T-cell (primary cell): ENCODE measurements around the gene ZNF385D. TPM values are rescaled to one million over a fixed set of nuclear protein-coding genes. Genes with fewer than 3 reads are reported as not detected.

Source experiments
- ATAC-seq, 4 experiments: fragments of 200-7000 bp in 3 of 4; fragments of 150-1000 bp in 1 of 4; cut with Tn5 transposase; replicated peaks in 1 of 4; 1 replicate in 3 of 4; 2 replicates in 1 of 4; pipeline ENCODE4 v1.10.0; 2021; ENCODE audit warnings: moderate library complexity in 3 of 4, mild to moderate bottlenecking in 2 of 4, moderate number of reproducible peaks in 1 of 4
- CTCF ChIA-PET, 2 donors: fragments of 300-600 bp; sonication (Branson Sonifier 250); formaldehyde crosslinking; loops; one replicate each; lab custom pipeline; 2022; ENCODE audit warnings: antibody characterized with exemption in 2 of 2; lab: Charles Lee
- POLR2A ChIA-PET, 2 donors: fragments of 300-600 bp; sonication (Branson Sonifier 250); formaldehyde crosslinking; loops; one replicate each; lab custom pipeline; 2022; ENCODE audit warnings: antibody characterized with exemption in 2 of 2; lab: Charles Lee
- DNase-seq, 35 experiments: peaks; one replicate each; pipeline versions ENCODE4 v3.0.0 to v3.0.0-alpha.2; 2013 to 2023
- H3K27ac ChIP-seq: one replicate; pipeline ENCODE4 v1.5.1; 2013; ENCODE audit warnings: low read length
- H3K27me3 ChIP-seq, 2 experiments: replicated peaks in 1 of 2; 1 replicate in 1 of 2; 2 replicates in 1 of 2; pipeline versions ENCODE4 v1.6.1 to v1.7.0; 2013; ENCODE audit warnings: low read length in 1 of 2, mixed read lengths in 1 of 2; ENCODE audit not compliant: control insufficient read depth in 2 of 2, insufficient read depth in 2 of 2; ENCODE audit errors: extremely low read depth in 1 of 2
- H3K36me3 ChIP-seq, 2 donors: 1 replicate in 1 of 2; 2 replicates in 1 of 2; pipeline versions ENCODE4 v1.6.1 to v1.7.0; 2013; ENCODE audit warnings: low read length in 1 of 2; ENCODE audit not compliant: control insufficient read depth in 2 of 2, insufficient read depth in 1 of 2; ENCODE audit errors: extremely low read depth in 1 of 2
- H3K4me1 ChIP-seq, 2 experiments: 1 replicate in 1 of 2; 2 replicates in 1 of 2; pipeline versions ENCODE4 v1.6.1 to v1.7.0; 2013; ENCODE audit warnings: low read length in 2 of 2, mixed read lengths in 1 of 2; ENCODE audit not compliant: insufficient read depth in 2 of 2, control insufficient read depth in 1 of 2; ENCODE audit errors: extremely low read depth in 1 of 2
- H3K4me3 ChIP-seq, 2 donors: 1 replicate in 1 of 2; 2 replicates in 1 of 2; pipeline versions ENCODE4 v1.5.1 to v1.7.0; 2013; ENCODE audit warnings: mild to moderate bottlenecking in 2 of 2, low read length in 1 of 2, moderate library complexity in 1 of 2; ENCODE audit not compliant: control insufficient read depth in 1 of 2; ENCODE audit errors: extremely low read depth in 1 of 2
- H3K9me3 ChIP-seq: 2 replicates; pipeline ENCODE4 v1.7.0; 2013
- H3K27ac Mint-ChIP-seq, 2 donors: one replicate each; pipeline ENCODE4 v1.8.0; 2020 to 2021; ENCODE audit warnings: mild to moderate bottlenecking in 2 of 2, mixed read lengths in 2 of 2
- H3K27me3 Mint-ChIP-seq, 2 donors: one replicate each; pipeline ENCODE4 v1.8.0; 2021 to 2022; ENCODE audit warnings: mixed read lengths in 2 of 2
- H3K36me3 Mint-ChIP-seq: one replicate; pipeline ENCODE4 v1.8.0; 2021; ENCODE audit warnings: mixed read lengths
- H3K4me1 Mint-ChIP-seq, 3 donors: one replicate each; pipeline ENCODE4 v1.8.0; 2020 to 2022; ENCODE audit warnings: mixed read lengths in 3 of 3, mild to moderate bottlenecking in 1 of 3
- H3K4me3 Mint-ChIP-seq, 3 donors: one replicate each; pipeline ENCODE4 v1.8.0; 2020 to 2022; ENCODE audit warnings: mild to moderate bottlenecking in 3 of 3, mixed read lengths in 3 of 3, moderate library complexity in 3 of 3
- H3K9me3 Mint-ChIP-seq, 3 donors: one replicate each; pipeline ENCODE4 v1.8.0; 2020 to 2022; ENCODE audit warnings: mixed read lengths in 3 of 3
- WGBS: methylation state at CpG from one replicate; pipeline ENCODE4 v1.1.5; 2013; ENCODE audit warnings: missing lambda C conversion rate; ENCODE audit not compliant: insufficient coverage; 5-methylcytosine and 5-hydroxymethylcytosine counted together
- total RNA-seq, 35 experiments: library from RNA in 6 of 35; stranded (reverse) in 6 of 35; fragments of 120-200 nt in 1 of 35; gene quantifications; one replicate each; pipeline versions ENCODE4 v1.2.1 to v1.2.4 and lab custom pipeline; 2013 to 2026

Gene ZNF385D
- total RNA-seq, 5 donors from 2014 or later (not counting 1 experiment from before 2014, with no cell fraction given), result 0.03 to 0.47 (median 0.35) TPM

GRCh38 chr3:21377071-21377769, 373.8 kb downstream of the ZNF385D start:
- Mint-ChIP-seq H3K4me1 (no peaks in the 10 kb centered on the region), H3K27me3 (no peaks in the 10 kb centered on the region), H3K36me3 (no peaks in the 10 kb centered on the region), H3K9me3 (peaks cover 2 to 6% (median 4%) of the 10 kb centered on the region in 3 donors), H3K27ac (no peak overlapping the region), H3K4me3 (no peak overlapping the region)
- ChIA-PET CTCF (no interaction called here), POLR2A (no interaction called here)
- Histone ChIP-seq H3K27me3 (no peaks in the 10 kb centered on the region), H3K9me3 (no peaks in the 10 kb centered on the region), H3K4me1 (no peaks in the 10 kb centered on the region), H3K4me3 (no peak overlapping the region), H3K36me3 (no peaks in the 10 kb centered on the region), H3K27ac (no peak overlapping the region)
- ATAC-seq (no peak), DNase-seq (no peak)

GRCh38 chr3:21372316-21372715, 378.7 kb downstream of the ZNF385D start:
- Mint-ChIP-seq H3K36me3 (no peaks in the 10 kb centered on the region), H3K27ac (no peak overlapping the region), H3K4me1 (no peaks in the 10 kb centered on the region), H3K27me3 (no peaks in the 10 kb centered on the region), H3K4me3 (no peak overlapping the region), H3K9me3 (peaks cover 0 to 10% (median 6%) of the 10 kb centered on the region in 3 donors)
- Histone ChIP-seq H3K36me3 (no peaks in the 10 kb centered on the region), H3K27ac (no peak overlapping the region), H3K4me3 (no peak overlapping the region), H3K27me3 (no peaks in the 10 kb centered on the region), H3K4me1 (no peaks in the 10 kb centered on the region), H3K9me3 (no peaks in the 10 kb centered on the region)
- no peak for DNase-seq
- ChIA-PET POLR2A (no interaction called here), CTCF (no interaction called here)
- no peak for ATAC-seq
- WGBS, result 17% methylated on average over 3 of the region's 5 CpGs
